T-cell (primary cell): Measurements from ENCODE around the gene ATP6V1B1. TPM values are rescaled to one million over a fixed set of nuclear protein-coding genes. Genes with fewer than 3 reads are reported as not detected.
A peak's percentile ranks its signal among the peaks of the same experiment; 100 is the strongest.

Experiments used
- ATAC-seq, 4 experiments: fragments of 200-7000 bp in 3 of 4; fragments of 150-1000 bp in 1 of 4; cut with Tn5 transposase; replicated peaks in 1 of 4; 1 replicate in 3 of 4; 2 replicates in 1 of 4; pipeline ENCODE4 v1.10.0; 2021; ENCODE audit warnings: moderate library complexity in 3 of 4, mild to moderate bottlenecking in 2 of 4, moderate number of reproducible peaks in 1 of 4
- CTCF ChIA-PET, 2 donors: fragments of 300-600 bp; sonication (Branson Sonifier 250); formaldehyde crosslinking; loops; one replicate each; lab custom pipeline; 2022; ENCODE audit warnings: antibody characterized with exemption in 2 of 2; lab: Charles Lee
- POLR2A ChIA-PET, 2 donors: fragments of 300-600 bp; sonication (Branson Sonifier 250); formaldehyde crosslinking; loops; one replicate each; lab custom pipeline; 2022; ENCODE audit warnings: antibody characterized with exemption in 2 of 2; lab: Charles Lee
- DNase-seq, 35 experiments: peaks; one replicate each; pipeline versions ENCODE4 v3.0.0 to v3.0.0-alpha.2; 2013 to 2023
- H3K27ac ChIP-seq: one replicate; pipeline ENCODE4 v1.5.1; 2013; ENCODE audit warnings: low read length
- H3K27me3 ChIP-seq, 2 experiments: replicated peaks in 1 of 2; 1 replicate in 1 of 2; 2 replicates in 1 of 2; pipeline versions ENCODE4 v1.6.1 to v1.7.0; 2013; ENCODE audit warnings: low read length in 1 of 2, mixed read lengths in 1 of 2; ENCODE audit not compliant: control insufficient read depth in 2 of 2, insufficient read depth in 2 of 2; ENCODE audit errors: extremely low read depth in 1 of 2
- H3K36me3 ChIP-seq, 2 donors: 1 replicate in 1 of 2; 2 replicates in 1 of 2; pipeline versions ENCODE4 v1.6.1 to v1.7.0; 2013; ENCODE audit warnings: low read length in 1 of 2; ENCODE audit not compliant: control insufficient read depth in 2 of 2, insufficient read depth in 1 of 2; ENCODE audit errors: extremely low read depth in 1 of 2
- H3K4me1 ChIP-seq, 2 experiments: 1 replicate in 1 of 2; 2 replicates in 1 of 2; pipeline versions ENCODE4 v1.6.1 to v1.7.0; 2013; ENCODE audit warnings: low read length in 2 of 2, mixed read lengths in 1 of 2; ENCODE audit not compliant: insufficient read depth in 2 of 2, control insufficient read depth in 1 of 2; ENCODE audit errors: extremely low read depth in 1 of 2
- H3K4me3 ChIP-seq, 2 donors: 1 replicate in 1 of 2; 2 replicates in 1 of 2; pipeline versions ENCODE4 v1.5.1 to v1.7.0; 2013; ENCODE audit warnings: mild to moderate bottlenecking in 2 of 2, low read length in 1 of 2, moderate library complexity in 1 of 2; ENCODE audit not compliant: control insufficient read depth in 1 of 2; ENCODE audit errors: extremely low read depth in 1 of 2
- H3K9me3 ChIP-seq: 2 replicates; pipeline ENCODE4 v1.7.0; 2013
- H3K27ac Mint-ChIP-seq, 2 donors: one replicate each; pipeline ENCODE4 v1.8.0; 2020 to 2021; ENCODE audit warnings: mild to moderate bottlenecking in 2 of 2, mixed read lengths in 2 of 2
- H3K27me3 Mint-ChIP-seq, 2 donors: one replicate each; pipeline ENCODE4 v1.8.0; 2021 to 2022; ENCODE audit warnings: mixed read lengths in 2 of 2
- H3K36me3 Mint-ChIP-seq: one replicate; pipeline ENCODE4 v1.8.0; 2021; ENCODE audit warnings: mixed read lengths
- H3K4me1 Mint-ChIP-seq, 3 donors: one replicate each; pipeline ENCODE4 v1.8.0; 2020 to 2022; ENCODE audit warnings: mixed read lengths in 3 of 3, mild to moderate bottlenecking in 1 of 3
- H3K4me3 Mint-ChIP-seq, 3 donors: one replicate each; pipeline ENCODE4 v1.8.0; 2020 to 2022; ENCODE audit warnings: mild to moderate bottlenecking in 3 of 3, mixed read lengths in 3 of 3, moderate library complexity in 3 of 3
- H3K9me3 Mint-ChIP-seq, 3 donors: one replicate each; pipeline ENCODE4 v1.8.0; 2020 to 2022; ENCODE audit warnings: mixed read lengths in 3 of 3
- WGBS: methylation state at CpG from one replicate; pipeline ENCODE4 v1.1.5; 2013; ENCODE audit warnings: missing lambda C conversion rate; ENCODE audit not compliant: insufficient coverage; 5-methylcytosine and 5-hydroxymethylcytosine counted together
- total RNA-seq, 35 experiments: library from RNA in 6 of 35; stranded (reverse) in 6 of 35; fragments of 120-200 nt in 1 of 35; gene quantifications; one replicate each; pipeline versions ENCODE4 v1.2.1 to v1.2.4 and lab custom pipeline; 2013 to 2026

Gene ATP6V1B1
- total RNA-seq, 5 donors from 2014 or later (not counting 1 experiment from before 2014, with no cell fraction given): not detected

GRCh38 chr2:70981866-70982810, 46.4 kb downstream of the ATP6V1B1 start:
- Mint-ChIP-seq H3K4me3 (no peak overlapping the region), H3K36me3 (peaks cover 14% of the 10 kb centered on the region), H3K27ac (no peak overlapping the region), H3K9me3 (no peaks in the 10 kb centered on the region), H3K4me1 (peaks cover 18 to 27% (median 26%) of the 10 kb centered on the region in 3 donors), H3K27me3 (no peaks in the 10 kb centered on the region)
- no peak for ATAC-seq
- WGBS: 90% methylated on average over 8 of the region's 14 CpGs
- CTCF ChIA-PET: interaction anchor here (0.5 to 0.6 kb wide), 3 partner anchors 16 to 679 kb away, joined by 3 read pairs; no protein-coding TSS in a partner anchor
- no peaks in the 10 kb centered on the region for H3K27me3 ChIP-seq
- H3K4me1 ChIP-seq: peaks cover under 1 to 33% of the 10 kb centered on the region in 2 experiments
- H3K9me3 ChIP-seq: no peaks in the 10 kb centered on the region
- H3K4me3 ChIP-seq: no peak overlapping the region
- no peak overlapping the region for H3K27ac ChIP-seq
- H3K36me3 ChIP-seq: peaks cover 0 to 17% of the 10 kb centered on the region in 2 donors
- DNase-seq: peak in 2 of 35 experiments; percentile 8 to 15
- POLR2A ChIA-PET: interaction anchor here in 1 of 2 donors (0.6 kb wide), 1 partner anchor 86 kb away, joined by 3 read pairs; the partner anchor contains the start of gene NAGK

GRCh38 chr2:70982971-70983370, 47.3 kb downstream of the ATP6V1B1 start:
- POLR2A ChIA-PET: interaction anchor here in 1 of 2 donors (0.6 kb wide), 1 partner anchor 85 kb away, joined by 3 read pairs; the partner anchor contains the start of gene NAGK
- H3K4me1 Mint-ChIP-seq: peaks cover 10 to 20% (median 19%) of the 10 kb centered on the region in 3 donors
- no peaks in the 10 kb centered on the region for H3K27me3 Mint-ChIP-seq
- H3K36me3 Mint-ChIP-seq: peaks cover 21% of the 10 kb centered on the region
- no peak for ATAC-seq
- no peaks in the 10 kb centered on the region for H3K9me3 Mint-ChIP-seq
- peaks cover 0 to 25% of the 10 kb centered on the region in 2 experiments for H3K4me1 ChIP-seq
- no peaks in the 10 kb centered on the region for H3K9me3 ChIP-seq
- DNase-seq: peak in 1 of 35 experiments; percentile 9
- CTCF ChIA-PET: interaction anchor here (0.6 to 0.8 kb wide), 4 partner anchors 16 to 26 kb away, joined by 3 to 4 read pairs (median 3); no protein-coding TSS in a partner anchor
- no peaks in the 10 kb centered on the region for H3K27me3 ChIP-seq
- no peak overlapping the region for H3K27ac ChIP-seq
- H3K4me3 ChIP-seq: no peak overlapping the region
- WGBS: 97% methylated on average over 3 of the region's 3 CpGs
- peaks cover 0 to 25% of the 10 kb centered on the region in 2 donors for H3K36me3 ChIP-seq
- no peak overlapping the region for H3K4me3 Mint-ChIP-seq
- H3K27ac Mint-ChIP-seq: no peak overlapping the region

GRCh38 chr2:70983506-70984227, 48.0 kb downstream of the ATP6V1B1 start:
- H3K27ac Mint-ChIP-seq: no peak overlapping the region
- no peaks in the 10 kb centered on the region for H3K27me3 ChIP-seq
- H3K27me3 Mint-ChIP-seq: no peaks in the 10 kb centered on the region
- CTCF ChIA-PET: interaction anchor here (0.6 to 1.6 kb wide), 6 partner anchors 9 to 26 kb away, joined by 3 to 4 read pairs (median 3); no protein-coding TSS in a partner anchor
- H3K36me3 ChIP-seq: peaks cover 4 to 32% of the 10 kb centered on the region in 2 donors
- POLR2A ChIA-PET: no interaction called here
- H3K4me3 Mint-ChIP-seq: no peak overlapping the region
- H3K4me3 ChIP-seq: no peak overlapping the region
- H3K9me3 Mint-ChIP-seq: no peaks in the 10 kb centered on the region
- DNase-seq (peak in 2 of 35 experiments; percentile 3 to 7), ATAC-seq (no peak)
- H3K9me3 ChIP-seq: no peaks in the 10 kb centered on the region
- no peak overlapping the region for H3K27ac ChIP-seq
- H3K36me3 Mint-ChIP-seq: peaks cover 25% of the 10 kb centered on the region
- peaks cover 0 to 18% of the 10 kb centered on the region in 2 experiments for H3K4me1 ChIP-seq
- H3K4me1 Mint-ChIP-seq: peaks cover 6 to 17% (median 16%) of the 10 kb centered on the region in 3 donors
- WGBS: 95% methylated on average over 3 of the region's 8 CpGs

- Mint-ChIP-seq H3K36me3 (peaks cover 29% of the 10 kb centered on the region), H3K4me3 (peak overlapping the region in 2 of 3 donors; percentile 41 to 59), H3K27me3 (no peaks in the 10 kb centered on the region), H3K27ac (peak overlapping the region; percentile 44 to 50), H3K9me3 (no peaks in the 10 kb centered on the region), H3K4me1 (peaks cover 6 to 17% (median 16%) of the 10 kb centered on the region in 3 donors)
- Histone ChIP-seq H3K4me1 (peaks cover 0 to 13% of the 10 kb centered on the region in 2 experiments), H3K4me3 (no peak overlapping the region), H3K9me3 (no peaks in the 10 kb centered on the region), H3K27me3 (no peaks in the 10 kb centered on the region), H3K27ac (no peak overlapping the region), H3K36me3 (peaks cover 10 to 37% of the 10 kb centered on the region in 2 donors)
- WGBS: 84% methylated on average over 3 of the region's 3 CpGs
- ChIA-PET CTCF (interaction anchor here (0.6 to 1.6 kb wide), 7 partner anchors 10 to 147 kb away, joined by 3 to 4 read pairs (median 3); partner anchors contain the start of gene MPHOSPH10 (in 1 of the 2)), POLR2A (interaction anchor here in 1 of 2 donors (0.6 kb wide), 1 partner anchor 129 kb away, joined by 4 read pairs; no protein-coding TSS in a partner anchor)
- no peak for DNase-seq
- ATAC-seq: no peak
Observed at GRCh38 chr2:70984228-70984575, 48.5 kb downstream of the ATP6V1B1 start.

GRCh38 chr2:70984576-70985282, 49.0 kb downstream of the ATP6V1B1 start:
- ChIA-PET CTCF (interaction anchor here (0.5 to 1.6 kb wide), 8 partner anchors 9 to 690 kb away, joined by 3 to 4 read pairs (median 3); partner anchors contain the start of gene MPHOSPH10 (in 1 of the 2)), POLR2A (interaction anchor here in 1 of 2 donors (0.6 kb wide), 1 partner anchor 129 kb away, joined by 4 read pairs; no protein-coding TSS in a partner anchor)
- Mint-ChIP-seq H3K27ac (peak overlapping the region; percentile 44 to 50), H3K4me3 (peak overlapping the region; percentile 41 to 59 (median 42)), H3K27me3 (no peaks in the 10 kb centered on the region), H3K4me1 (peaks cover 6 to 15% (median 15%) of the 10 kb centered on the region in 3 donors), H3K9me3 (no peaks in the 10 kb centered on the region), H3K36me3 (peaks cover 29% of the 10 kb centered on the region)
- Histone ChIP-seq H3K27ac (no peak overlapping the region), H3K36me3 (peaks cover 13 to 43% of the 10 kb centered on the region in 2 donors), H3K27me3 (no peaks in the 10 kb centered on the region), H3K4me3 (no peak overlapping the region), H3K4me1 (peaks cover 0 to 12% of the 10 kb centered on the region in 2 experiments), H3K9me3 (no peaks in the 10 kb centered on the region)
- DNase-seq (peak; percentile 63 to 89 (median 80)), ATAC-seq (peak; percentile 98 to 100 (median 99))
- whole genome bisulfite sequencing: 26% methylated on average over 29 of the region's 32 CpGs
